Stomach smooth muscle (tissue), 2 donors: ENCODE data around the gene KNSTRN.

Source experiments
- H3K27ac ChIP-seq: one replicate; pipeline ENCODE4 v1.7.0; 2013; ENCODE audit warnings: mild to moderate bottlenecking, low read length, inconsistent platforms
- H3K27me3 ChIP-seq, 2 donors: one replicate each; pipeline ENCODE4 v1.7.0; 2013; ENCODE audit warnings: low read length in 2 of 2; ENCODE audit not compliant: insufficient read depth in 2 of 2, control insufficient read depth in 1 of 2
- H3K36me3 ChIP-seq, 2 donors: one replicate each; pipeline ENCODE4 v1.7.0; 2013; ENCODE audit warnings: low read length in 2 of 2; ENCODE audit not compliant: control insufficient read depth in 2 of 2, insufficient read depth in 2 of 2
- H3K4me1 ChIP-seq: one replicate; pipeline ENCODE4 v1.7.0; 2013; ENCODE audit warnings: low read length; ENCODE audit not compliant: control insufficient read depth, insufficient read depth
- H3K4me3 ChIP-seq, 2 donors: one replicate each; pipeline ENCODE4 v1.7.0; 2013; ENCODE audit warnings: low read length in 2 of 2
- H3K9ac ChIP-seq, 2 donors: one replicate each; pipeline ENCODE4 v1.7.0; 2013; ENCODE audit warnings: low read length in 2 of 2, mild to moderate bottlenecking in 1 of 2
- H3K9me3 ChIP-seq, 2 donors: one replicate each; pipeline ENCODE4 v1.7.0; 2013; ENCODE audit warnings: low read length in 2 of 2; ENCODE audit not compliant: control insufficient read depth in 2 of 2
- donor health status: healthy.
- donor health status: Pancreatic carcinoma.

KNSTRN gene

GRCh38 chr15:40421246-40422157, 39.0 kb downstream of the KNSTRN start:
- peak overlapping the region in 1 of 2 donors; percentile 36 for H3K9ac ChIP-seq

GRCh38 chr15:40424483-40425115, 42.1 kb downstream of the KNSTRN start:
- no peak overlapping the region for H3K9ac ChIP-seq
- H3K4me1 ChIP-seq = peaks cover 20% of the 10 kb centered on the region
- no peak overlapping the region for H3K27ac ChIP-seq
- no peaks in the 10 kb centered on the region for H3K27me3 ChIP-seq
- H3K4me3 ChIP-seq = no peak overlapping the region
- peaks cover 4 to 6% of the 10 kb centered on the region in 2 donors for H3K36me3 ChIP-seq
- H3K9me3 ChIP-seq = no peaks in the 10 kb centered on the region

More at GRCh38 chr15:40421246-40422157, 39.0 kb downstream of the KNSTRN start:
- Histone ChIP-seq H3K27ac (peak overlapping the region; percentile 74), H3K4me3 (peak overlapping the region in 1 of 2 donors; percentile 47), H3K27me3 (no peaks in the 10 kb centered on the region), H3K4me1 (peaks cover 20% of the 10 kb centered on the region), H3K36me3 (peaks cover 5 to 8% of the 10 kb centered on the region in 2 donors), H3K9me3 (no peaks in the 10 kb centered on the region)

GRCh38 chr15:40425681-40426080, 43.2 kb downstream of the KNSTRN start:
- Histone ChIP-seq H3K27me3 (no peaks in the 10 kb centered on the region), H3K36me3 (peaks cover 4 to 6% of the 10 kb centered on the region in 2 donors), H3K9me3 (no peaks in the 10 kb centered on the region), H3K27ac (no peak overlapping the region), H3K9ac (no peak overlapping the region), H3K4me1 (peaks cover 12% of the 10 kb centered on the region), H3K4me3 (no peak overlapping the region)

- H3K27ac ChIP-seq = no peak overlapping the region
- peaks cover 4 to 6% of the 10 kb centered on the region in 2 donors for H3K36me3 ChIP-seq
- no peaks in the 10 kb centered on the region for H3K4me1 ChIP-seq
- H3K9me3 ChIP-seq = no peaks in the 10 kb centered on the region
- no peaks in the 10 kb centered on the region for H3K27me3 ChIP-seq
- no peak overlapping the region for H3K4me3 ChIP-seq
- no peak overlapping the region for H3K9ac ChIP-seq
These were observed 44.7 kb downstream of the KNSTRN start for GRCh38 chr15:40427188-40427587.

GRCh38 chr15:40428185-40428584, 45.7 kb downstream of the KNSTRN start:
- peaks cover 4 to 6% of the 10 kb centered on the region in 2 donors for H3K36me3 ChIP-seq
- H3K4me3 ChIP-seq = no peak overlapping the region
- H3K27me3 ChIP-seq = no peaks in the 10 kb centered on the region
- H3K4me1 ChIP-seq = no peaks in the 10 kb centered on the region
- no peak overlapping the region for H3K9ac ChIP-seq
- no peaks in the 10 kb centered on the region for H3K9me3 ChIP-seq
- H3K27ac ChIP-seq = no peak overlapping the region

- H3K4me3 ChIP-seq = no peak overlapping the region
- peaks cover 4 to 6% of the 10 kb centered on the region in 2 donors for H3K36me3 ChIP-seq
- H3K4me1 ChIP-seq = no peaks in the 10 kb centered on the region
- no peaks in the 10 kb centered on the region for H3K27me3 ChIP-seq
- H3K9ac ChIP-seq = no peak overlapping the region
- H3K9me3 ChIP-seq = no peaks in the 10 kb centered on the region
- H3K27ac ChIP-seq = no peak overlapping the region
These were observed 46.7 kb downstream of the KNSTRN start for GRCh38 chr15:40429068-40429710.

- Histone ChIP-seq H3K4me3 (no peak overlapping the region), H3K27ac (no peak overlapping the region), H3K27me3 (peaks cover 0 to 3% of the 10 kb centered on the region in 2 donors), H3K4me1 (no peaks in the 10 kb centered on the region), H3K9ac (no peak overlapping the region), H3K36me3 (peaks cover 4 to 6% of the 10 kb centered on the region in 2 donors), H3K9me3 (no peaks in the 10 kb centered on the region)
These were observed 47.8 kb downstream of the KNSTRN start for GRCh38 chr15:40430271-40430805.

- Histone ChIP-seq H3K27ac (no peak overlapping the region), H3K4me3 (no peak overlapping the region), H3K9me3 (no peaks in the 10 kb centered on the region), H3K4me1 (peaks cover 26% of the 10 kb centered on the region), H3K9ac (peak overlapping the region in 1 of 2 donors; percentile 36), H3K27me3 (peaks cover 6 to 13% of the 10 kb centered on the region in 2 donors), H3K36me3 (no peaks in the 10 kb centered on the region)
These were observed 52.6 kb downstream of the KNSTRN start for GRCh38 chr15:40435023-40435709.

- Histone ChIP-seq H3K27me3 (peaks cover 6 to 13% of the 10 kb centered on the region in 2 donors), H3K4me1 (peaks cover 28% of the 10 kb centered on the region), H3K4me3 (peak overlapping the region; percentile 48 to 69), H3K27ac (no peak overlapping the region), H3K36me3 (no peaks in the 10 kb centered on the region), H3K9me3 (no peaks in the 10 kb centered on the region), H3K9ac (peak overlapping the region in 1 of 2 donors; percentile 36)
These were observed 53.2 kb downstream of the KNSTRN start for GRCh38 chr15:40435710-40436089.
